GM19238 (cell line): ENCODE measurements around the gene LPGAT1.

Source experiments
- DNase-seq: peaks from one replicate; pipeline ENCODE4 v3.0.0; 2011; ENCODE audit warnings: low spot score; ENCODE audit not compliant: insufficient read length

Gene LPGAT1

DNA sequence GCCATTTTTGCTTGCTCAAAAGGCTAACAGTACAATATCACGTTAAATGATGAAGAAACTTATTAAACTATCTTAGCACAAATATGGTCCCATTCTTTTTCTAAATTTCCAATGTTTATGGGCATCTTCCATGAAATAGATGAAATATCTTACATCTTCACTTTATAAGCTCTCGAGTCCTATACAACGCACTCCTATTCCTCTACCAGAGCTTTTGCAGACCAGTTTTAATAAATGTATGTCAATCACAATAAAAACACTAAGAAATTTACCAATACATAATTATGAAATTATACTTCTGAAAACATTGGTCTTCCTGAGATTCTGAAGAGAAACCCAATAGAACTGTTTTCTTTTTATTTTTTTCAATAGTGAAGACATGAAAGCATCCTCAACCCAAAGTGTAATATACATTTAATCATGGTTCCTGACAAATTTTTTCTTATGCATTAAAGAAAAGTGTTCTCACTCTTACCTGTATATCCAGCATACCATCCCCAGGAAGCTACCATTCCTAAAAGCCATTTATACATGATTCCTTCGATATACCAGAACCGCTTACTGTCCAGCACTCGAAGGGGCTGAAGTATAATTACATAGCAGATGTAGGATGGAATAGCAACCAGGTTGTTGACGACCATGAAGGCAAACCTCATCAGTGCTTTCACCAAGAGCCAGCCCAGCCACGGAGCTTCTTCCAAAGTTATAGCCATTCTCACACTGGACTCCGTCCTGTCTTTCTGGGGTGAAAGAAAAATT is 1.8 kb downstream of the LPGAT1 start:
- DNase-seq, result no peak

DNA sequence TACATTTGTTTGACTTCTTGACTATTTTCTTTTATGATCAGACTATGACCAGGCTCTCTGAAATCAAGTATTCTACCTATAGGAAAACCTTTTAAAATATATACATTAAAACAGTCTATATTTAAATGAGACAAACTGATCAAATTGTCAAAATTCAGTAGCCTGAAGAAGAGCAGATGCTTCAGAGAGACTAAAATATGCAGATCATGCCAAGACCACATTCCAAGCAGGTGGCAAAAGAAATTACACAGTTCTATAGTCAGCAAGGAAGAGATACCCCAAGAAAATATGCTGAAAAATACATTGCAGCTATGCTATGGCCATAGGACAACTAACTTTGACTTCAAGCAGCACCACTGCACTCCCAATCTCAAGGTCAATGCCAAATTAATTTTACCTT is 3.5 kb downstream of the LPGAT1 start:
- DNase-seq, result no peak

DNA sequence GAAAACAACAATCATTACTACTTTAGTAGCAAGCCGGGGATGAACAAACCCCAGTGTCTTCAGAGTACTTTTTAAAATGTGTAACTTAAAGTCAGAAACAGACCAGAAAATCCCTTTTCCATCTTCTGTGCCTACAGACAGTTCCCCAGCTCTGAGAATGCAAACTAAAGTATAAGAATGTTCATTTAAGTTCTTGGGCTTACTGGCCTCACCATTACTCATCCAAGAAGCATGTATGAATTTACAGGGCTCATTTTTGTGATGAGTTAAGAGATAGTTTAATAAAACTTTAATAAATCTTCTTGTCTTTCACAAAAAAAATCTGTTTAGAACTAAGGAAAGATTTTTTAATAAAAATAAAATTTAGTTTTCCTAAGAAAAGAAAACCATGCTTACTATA is 4.6 kb downstream of the LPGAT1 start:
- DNase-seq, result no peak

DNA sequence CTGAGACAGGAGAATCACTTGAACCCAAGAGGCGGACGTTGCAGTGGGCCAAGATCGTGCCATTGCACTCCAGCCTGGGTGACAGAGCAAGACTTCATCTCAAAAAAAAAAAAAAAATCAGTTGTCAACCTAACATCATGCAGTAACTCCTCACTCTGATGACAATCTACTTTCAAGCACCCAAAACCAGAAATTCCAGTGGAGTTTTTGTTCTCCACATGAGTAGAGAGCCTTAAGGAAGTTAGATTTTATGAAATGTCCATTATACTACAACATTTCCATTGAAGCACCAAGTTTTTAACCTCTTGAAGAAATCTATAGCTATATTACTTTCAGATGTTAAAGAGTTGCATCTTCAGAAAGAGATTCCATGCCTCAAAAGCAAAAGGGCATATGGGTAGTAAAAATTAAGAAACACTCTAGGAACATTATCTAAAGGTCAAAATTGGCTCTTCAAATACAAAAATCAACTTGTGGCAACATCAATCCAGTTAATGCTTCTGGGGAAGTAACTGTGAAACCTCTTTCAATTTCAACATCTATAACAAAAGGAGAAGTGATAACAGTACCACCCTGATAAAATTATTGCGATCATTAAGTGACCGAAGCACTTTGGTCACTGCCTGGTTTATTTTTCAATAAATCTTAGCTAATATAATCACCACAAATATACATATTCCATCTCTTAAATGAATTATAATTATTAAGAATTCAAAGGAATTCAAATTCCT is 7.7 kb downstream of the LPGAT1 start:
- DNase-seq, result no peak

DNA sequence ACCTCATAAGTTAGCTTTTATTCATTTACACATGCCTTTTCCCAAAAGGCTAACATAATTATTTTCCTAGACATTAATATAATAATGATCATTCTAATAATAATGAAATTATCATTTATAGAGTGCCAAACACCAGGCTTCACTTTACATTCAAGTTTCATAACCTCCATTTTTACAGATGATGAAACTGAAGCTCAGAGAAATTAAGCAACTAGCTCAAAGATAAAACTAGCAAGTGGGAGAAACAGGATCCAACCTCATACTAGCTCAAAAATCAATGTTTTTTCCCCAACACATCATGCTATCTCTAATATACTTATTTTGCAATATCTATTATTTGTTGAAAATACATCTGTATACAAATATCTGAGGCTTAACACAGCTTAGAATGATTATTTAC is 14.0 kb downstream of the LPGAT1 start:
- DNase-seq, result no peak

DNA sequence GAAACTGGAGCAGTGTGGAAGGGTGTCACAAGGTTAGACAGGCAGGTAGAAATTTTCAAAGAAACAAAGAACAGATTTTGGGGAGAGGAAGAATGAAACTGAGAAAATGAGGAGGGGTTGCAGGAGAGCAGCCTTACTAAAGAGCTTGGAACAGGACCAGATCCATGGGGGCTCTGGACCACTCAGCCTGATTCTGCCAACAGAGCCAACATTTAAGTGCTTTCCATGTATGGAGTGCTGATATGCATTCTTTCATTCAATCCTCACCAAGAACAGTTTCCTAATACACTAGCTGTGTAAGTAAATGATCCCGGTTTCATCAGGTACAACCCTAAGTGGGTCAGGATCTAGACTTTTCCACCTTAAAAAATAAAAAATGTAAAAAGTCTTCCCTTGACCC is 16.2 kb downstream of the LPGAT1 start:
- DNase-seq, result no peak

DNA sequence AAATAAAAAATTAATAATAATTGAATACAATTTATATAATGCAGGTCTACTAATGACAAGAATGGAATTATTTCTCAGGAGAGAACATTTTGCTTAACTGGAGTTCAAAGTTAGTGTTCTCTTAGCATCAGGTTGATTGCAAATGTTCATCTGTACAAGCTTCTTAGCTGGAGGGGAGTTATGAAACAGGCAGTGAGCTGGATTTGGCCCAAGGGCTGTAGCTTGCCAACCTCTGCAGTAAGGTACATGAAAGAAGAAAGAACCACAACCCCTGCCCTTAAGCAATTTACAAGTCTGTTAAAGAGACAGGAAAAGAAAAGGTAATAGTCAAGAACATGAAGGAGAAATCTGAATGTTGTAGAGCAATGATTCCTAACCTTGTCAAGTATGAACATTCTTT is 17.0 kb downstream of the LPGAT1 start:
- no peak for DNase-seq

DNA sequence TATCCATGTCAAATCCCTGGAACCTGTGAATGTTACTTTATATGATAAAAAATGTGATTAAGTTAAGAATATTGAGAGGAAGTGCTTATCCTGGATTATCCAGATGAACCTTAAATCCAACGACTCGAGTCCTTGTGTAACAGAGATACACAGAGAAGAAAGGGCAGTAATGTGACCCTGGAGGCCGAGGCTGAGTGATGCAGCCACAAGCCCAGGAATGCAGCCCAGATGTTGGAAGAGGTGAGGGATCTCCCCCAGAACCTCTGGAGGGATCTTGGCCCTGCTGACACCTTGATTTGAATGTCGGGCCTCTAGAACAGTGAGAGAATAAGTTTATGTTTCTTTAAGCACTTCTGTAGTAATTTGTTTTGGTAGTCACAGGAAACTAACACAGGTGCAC is 18.0 kb downstream of the LPGAT1 start:
- DNase-seq, result no peak

DNA sequence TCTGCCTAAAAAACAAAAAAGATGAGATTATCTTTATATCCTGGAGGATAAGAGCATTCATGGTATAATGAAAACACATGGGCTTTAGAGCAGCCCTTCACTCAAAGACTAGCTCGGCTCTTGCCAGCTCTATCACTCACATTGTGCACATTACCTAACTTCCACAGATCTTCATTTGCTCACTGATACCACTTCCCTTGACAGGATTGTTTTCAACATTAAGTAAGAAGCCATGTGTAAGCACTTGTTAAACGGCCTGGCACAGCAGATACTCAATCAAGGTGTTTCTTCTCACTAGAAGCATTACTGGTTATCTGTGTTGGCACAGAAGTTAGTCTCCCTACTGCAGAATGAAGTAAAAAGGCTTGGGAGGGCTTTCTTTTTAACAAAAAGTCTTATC is 18.7 kb downstream of the LPGAT1 start:
- DNase-seq, result no peak

DNA sequence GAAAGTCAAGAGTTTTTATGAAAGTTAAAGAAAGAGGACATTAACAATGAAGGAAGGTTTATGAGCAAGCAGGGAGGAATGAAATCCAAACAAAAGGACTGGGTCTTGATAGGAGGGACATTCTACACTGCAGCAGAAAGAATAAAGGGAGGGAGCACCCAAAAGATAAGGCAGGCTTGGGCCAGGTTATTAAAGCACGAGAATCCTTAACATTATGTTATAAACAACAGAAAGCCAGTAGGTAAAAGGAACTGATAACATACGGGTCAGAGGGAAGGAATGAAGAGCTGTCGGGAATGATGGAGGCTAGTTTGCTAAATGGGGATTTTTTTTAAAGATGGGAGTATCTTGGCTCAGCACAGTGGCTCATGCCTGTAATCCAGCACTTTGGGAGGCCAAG is 19.4 kb downstream of the LPGAT1 start:
- no peak for DNase-seq

DNA sequence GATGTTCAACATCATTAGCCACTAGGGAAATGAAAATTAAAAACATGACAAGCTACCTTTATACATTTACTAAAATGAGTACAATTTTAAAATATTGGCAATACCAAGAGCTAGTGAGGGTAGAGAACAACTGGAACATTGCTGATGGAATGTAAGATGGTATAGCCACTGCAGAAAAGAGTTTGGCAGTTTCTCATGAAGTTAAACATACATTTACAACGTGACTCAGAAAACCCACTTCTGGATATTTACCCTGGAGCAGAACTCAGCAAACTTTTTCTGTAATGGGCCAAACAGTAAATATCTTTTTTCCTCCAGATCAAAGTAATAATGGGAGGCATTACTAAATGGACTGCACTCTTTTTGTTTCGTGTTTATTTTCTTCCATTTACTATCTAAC is 22.1 kb downstream of the LPGAT1 start:
- DNase-seq, result no peak

DNA sequence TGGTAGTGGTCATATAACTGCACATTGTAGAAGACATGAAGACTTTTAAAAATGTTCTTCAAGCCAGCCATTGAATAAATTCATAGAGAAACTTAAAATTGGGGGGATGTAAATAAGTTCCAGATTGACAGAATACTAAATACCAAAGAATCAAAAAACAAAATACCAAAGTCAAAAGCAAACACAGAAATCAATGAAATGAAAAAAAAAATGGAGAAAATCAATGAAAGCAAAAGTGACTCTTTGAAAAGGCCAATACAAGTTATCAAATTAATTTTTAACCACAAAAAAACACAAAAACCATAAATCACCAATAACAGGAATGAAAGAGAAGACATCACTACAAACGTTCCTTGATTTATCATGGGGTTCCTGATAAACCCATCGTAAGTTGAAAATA is 25.6 kb downstream of the LPGAT1 start:
- no peak for DNase-seq

DNA sequence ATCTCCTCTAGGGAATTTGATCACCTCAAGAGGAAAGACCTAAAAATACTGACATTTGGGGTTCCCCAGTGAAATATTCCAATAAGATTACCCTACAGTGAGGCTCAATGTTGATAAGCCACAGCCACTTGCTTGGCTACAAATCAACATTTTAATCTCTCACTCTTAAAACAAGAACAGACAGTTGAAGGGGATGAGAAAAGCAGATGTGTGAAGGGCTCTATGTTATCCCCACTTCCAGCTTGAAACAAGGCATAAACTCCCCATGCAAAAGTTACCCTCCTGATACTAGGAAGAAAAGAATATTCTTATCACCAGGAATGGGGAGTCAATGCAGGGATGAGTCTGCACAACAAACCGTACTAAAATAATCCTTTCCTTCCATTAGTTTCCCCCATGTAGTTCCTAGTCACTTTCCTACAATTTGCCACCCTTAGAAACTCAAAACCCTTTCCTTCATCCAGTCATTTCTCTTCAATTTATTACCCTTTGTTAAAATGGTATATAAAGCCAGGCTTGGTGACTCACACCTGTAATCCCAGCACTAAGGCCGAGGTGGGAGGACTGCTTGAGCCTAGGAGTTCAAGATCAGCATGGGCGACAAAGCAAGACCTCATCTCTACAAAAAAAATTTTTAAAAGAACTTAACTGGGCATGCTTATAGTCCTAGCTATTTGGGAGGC is 29.5 kb downstream of the LPGAT1 start:
- DNase-seq, result no peak

DNA sequence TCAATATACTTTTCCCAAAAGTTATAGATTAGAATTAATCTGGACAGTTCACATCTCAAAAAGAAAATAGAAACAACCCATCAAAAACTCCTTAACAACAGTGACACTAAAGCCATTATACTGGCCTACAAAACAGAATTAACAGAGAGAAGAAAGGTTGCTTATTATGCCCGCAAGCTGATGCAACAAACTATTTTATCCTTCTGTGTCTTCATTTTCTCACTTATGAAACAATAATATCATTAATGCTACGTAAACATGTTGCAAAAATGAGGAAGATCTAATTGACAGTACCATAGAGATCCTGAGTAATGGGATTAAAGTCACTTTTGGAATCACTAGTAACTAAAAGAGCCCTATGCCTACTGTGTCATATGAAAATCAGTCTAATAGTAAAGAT is 32.6 kb downstream of the LPGAT1 start:
- DNase-seq, result no peak

DNA sequence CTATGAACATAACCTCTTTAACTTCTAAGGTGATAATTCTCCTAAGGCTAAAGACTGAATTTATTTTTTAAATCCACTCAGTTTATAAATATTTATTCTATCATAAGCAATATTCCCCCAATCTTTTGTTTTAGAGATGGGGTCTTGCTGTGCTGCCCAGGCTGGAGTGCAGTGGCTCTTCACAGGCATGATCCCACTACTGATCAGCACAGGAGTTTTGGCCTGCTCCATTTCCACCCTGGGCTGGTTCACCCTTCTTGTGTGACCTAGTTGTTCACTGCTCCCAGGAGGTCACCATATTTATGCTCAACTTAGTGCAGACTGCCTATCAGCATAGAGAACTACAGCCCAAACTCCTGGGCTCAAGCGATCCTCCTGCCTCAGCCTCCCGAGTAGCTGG is 38.6 kb downstream of the LPGAT1 start:
- no peak for DNase-seq

DNA sequence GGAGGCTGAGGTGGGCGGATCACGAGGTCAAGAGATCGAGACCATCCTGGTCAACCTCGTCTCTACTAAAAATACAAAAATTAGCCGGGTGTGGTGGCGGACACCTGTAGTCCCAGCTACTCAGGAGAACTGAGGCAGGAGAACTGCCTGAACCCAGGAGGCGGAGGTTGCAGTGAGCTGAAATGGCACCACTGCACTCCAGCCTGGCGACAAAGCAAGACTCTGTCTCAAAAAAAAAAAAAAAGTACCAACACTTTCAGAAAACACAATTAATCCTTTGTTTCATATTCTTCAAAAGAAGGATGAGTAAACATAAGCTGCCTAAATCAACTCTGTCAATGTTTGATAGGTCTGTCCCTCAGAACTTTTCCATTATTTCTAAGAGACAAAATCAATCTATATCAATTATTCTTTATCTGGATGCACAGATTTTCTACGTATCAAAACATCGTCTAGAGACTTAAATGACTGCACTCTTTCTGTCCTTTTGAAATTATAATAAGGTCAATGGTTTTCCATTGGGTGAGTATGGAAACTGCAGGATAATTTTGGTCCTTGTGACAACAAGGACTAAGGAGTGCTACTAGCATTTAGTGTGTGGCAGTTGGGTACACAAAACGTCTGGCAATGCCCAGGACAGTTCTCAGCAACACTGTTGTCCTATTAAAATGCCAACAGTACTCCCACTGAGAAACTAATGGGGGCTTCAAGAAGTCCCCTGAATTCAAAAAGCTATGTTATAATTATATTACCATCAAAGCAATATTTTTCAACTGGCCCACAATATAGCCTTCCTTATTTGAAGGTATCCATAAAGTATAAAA is 40.7 kb downstream of the LPGAT1 start:
- no peak for DNase-seq

DNA sequence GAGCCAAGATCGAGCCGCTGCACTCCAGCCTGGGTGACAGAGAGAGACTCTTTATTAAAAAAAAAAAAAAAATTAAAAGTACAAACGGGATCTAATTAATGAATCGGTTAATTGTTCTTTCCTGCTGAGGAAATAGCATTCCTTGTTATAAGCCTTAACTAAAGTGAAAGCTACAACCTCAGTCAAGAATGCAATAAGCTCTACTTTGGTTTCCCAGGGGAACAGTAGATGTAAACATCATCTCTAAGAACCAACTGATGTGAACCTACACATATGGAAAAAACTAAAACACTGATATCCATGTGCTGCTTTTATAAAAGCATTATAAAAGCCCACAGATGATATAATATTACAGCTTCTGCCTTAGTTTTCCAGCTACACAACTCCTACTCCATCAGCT is 41.9 kb downstream of the LPGAT1 start:
- DNase-seq, result no peak

DNA sequence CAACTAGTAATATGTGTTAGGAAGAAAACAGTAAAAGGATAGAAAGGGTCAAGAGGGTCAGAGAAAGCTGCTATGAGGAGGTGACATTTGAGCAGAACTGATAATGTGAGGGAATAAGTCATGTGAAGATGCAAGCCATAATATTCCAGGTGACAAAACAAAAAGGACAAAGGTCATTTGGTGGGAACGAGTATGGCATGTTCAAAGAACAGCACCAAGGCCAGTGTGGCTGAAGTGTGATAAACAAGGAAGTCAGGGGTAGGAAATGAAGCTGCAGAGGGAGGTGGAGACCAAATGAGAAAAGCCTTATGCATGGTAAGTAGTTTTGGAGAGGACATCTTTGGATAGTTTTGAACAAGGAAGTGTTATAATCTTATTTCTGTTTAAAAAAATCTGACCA is 46.7 kb downstream of the LPGAT1 start:
- DNase-seq, result no peak

DNA sequence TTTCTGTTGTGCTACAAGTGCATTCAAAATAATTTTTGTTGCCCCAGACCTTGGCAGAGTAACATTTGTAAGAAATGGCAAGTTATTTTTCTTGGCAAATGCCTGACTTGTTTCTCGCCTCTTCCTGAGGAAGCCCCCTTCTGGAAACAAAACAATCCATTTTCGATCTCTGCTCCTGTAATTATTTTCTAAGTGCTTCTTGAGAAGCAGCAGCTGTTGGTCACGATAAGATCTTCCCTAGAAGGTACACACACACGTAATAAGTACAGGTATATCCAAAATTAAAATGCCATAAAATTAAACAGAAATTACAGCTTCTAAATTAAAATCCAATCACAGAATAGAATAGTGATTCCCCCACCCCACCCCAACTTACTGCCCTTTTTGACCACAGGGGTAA is 47.3 kb downstream of the LPGAT1 start:
- no peak for DNase-seq

DNA sequence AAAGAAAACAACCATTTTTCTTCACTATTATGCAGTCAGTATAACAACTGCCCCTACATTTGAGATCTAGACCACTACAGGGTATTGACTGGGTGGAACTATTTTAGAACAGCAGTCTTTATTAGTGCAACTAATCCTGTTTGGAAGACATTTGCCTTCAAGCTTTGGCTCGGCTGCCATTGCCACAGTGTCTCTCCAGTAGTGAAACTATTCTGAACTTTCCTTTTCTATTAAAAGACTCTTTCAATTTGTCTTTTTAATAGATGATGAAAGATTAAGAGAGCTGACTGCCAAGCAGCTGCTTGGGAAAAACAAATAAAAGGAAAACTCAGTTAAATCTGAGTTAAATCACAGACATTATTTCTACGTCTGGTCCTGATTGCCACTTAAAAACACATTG is 49.3 kb downstream of the LPGAT1 start:
- DNase-seq, result peak; percentile 5

DNA sequence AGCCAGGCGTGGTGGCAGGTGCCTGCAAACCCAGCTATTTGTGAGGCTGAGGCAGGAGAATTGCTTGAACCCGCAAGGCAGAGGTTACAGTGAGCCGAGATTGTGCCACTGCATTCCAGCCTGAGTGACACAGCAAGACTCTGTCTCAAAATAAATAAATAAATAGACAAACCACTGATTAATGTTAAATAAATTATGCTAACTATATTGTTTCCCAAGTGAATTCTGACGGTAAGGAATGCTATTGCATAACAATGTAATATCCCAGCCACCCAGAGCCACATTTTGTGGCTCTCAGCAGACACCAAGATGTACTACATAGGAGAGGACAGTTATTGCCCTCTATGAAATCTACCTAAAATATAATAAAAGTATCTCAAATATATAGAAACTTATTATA is 55.4 kb downstream of the LPGAT1 start:
- no peak for DNase-seq

DNA sequence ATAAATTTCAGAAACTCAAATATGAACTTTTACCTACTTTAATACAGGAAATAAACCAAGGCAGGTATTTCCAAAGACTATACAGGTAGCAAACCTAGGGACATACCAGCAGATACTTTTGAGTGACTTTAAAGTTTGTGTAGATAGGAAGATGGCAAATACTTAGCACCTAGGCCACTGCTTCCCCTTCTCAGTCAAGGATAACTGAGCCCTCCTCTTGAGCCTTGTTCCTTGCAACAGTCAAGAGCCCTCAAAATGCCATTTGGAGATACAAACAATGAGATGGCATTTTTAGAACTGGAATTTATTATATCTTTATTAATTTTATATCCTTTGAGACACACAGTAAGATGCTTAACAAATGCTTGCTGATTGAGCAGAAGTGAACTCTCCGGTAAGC is 65.9 kb downstream of the LPGAT1 start:
- no peak for DNase-seq
